DMS114 treated with DMSO at 0.1 percent for 48 hours (cell line): ENCODE data around the gene DCAF17.
"Not testable (repeated sequence)": the region's sequence is repeated elsewhere in the genome, so short reads cannot be mapped to it uniquely, and the experiment has no call there.

Experiments
- DNase-seq: peaks from one replicate; lab custom pipeline; 2025; ENCODE audit not compliant: unreplicated experiment; lab: John Stamatoyannopoulos, UW

DCAF17 gene

DNA sequence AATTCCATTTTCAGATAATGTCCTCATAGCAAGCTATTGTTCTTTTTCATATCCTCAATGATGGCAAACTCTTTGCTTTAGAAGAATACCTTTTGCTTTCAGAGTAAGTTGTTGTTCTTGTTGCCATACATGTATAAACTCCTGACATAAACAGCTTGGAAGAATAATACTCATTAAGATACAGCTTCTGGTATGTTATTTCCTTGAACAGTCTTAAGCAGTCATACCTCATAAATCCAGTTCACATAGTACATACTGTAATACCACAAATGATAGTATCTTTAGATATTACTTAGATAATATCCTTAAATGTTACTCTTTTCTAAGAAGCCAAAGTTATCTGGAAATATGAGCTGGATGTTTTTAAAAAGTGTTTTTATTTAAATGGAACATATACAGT is 23.4 kb upstream of the DCAF17 start:
- DNase-seq, result no peak

DNA sequence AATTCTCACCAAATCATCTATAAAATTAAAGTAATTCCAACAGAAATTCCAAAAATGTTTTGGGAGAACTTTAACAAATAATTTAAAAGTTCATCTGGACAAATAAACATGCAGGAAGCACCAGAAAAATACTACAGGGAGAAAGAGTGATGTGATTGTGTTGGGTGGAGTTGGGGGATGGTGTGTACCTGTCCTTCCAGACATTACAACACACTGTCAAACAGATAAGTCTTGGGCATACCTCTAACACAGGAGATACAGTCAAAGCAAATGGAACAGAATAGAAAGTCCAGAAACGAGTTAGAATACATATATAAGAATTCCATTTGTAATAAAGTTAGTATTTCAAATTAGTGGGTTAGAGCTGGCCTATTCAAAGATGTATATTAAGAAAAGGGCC is 22.8 kb upstream of the DCAF17 start:
- DNase-seq, result no peak

DNA sequence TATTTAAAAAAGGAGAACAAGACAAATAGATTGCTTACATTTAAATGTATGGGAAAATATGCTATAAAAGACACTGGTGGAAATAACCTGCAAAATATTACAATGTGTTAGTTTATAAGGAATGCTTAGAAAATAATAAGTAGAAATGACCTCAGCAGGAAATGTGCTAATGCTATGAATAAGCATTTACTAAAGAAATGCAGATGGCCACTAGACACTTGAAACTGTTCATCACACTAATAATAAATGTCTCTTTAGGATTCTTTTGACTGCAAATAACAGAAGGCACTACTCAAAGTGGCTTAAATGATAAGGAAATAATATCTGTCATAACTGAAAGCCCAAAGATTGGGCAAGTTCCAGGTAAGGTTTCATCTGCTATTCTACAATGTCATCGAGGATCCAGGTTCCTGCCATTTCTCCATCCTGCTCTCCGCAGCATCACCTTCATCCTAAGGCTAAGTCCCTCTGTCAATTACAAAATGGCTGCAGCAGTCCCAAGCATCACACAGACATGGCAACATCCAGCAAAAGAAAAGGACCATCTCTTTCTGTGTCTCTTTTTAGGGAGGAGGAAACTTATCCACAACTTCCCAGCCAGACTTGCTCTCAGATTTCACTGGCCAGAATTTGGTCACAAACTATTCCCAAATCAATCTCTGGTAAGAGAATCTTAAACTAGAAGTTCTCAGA is 22.1 kb upstream of the DCAF17 start:
- DNase-seq, result no peak

DNA sequence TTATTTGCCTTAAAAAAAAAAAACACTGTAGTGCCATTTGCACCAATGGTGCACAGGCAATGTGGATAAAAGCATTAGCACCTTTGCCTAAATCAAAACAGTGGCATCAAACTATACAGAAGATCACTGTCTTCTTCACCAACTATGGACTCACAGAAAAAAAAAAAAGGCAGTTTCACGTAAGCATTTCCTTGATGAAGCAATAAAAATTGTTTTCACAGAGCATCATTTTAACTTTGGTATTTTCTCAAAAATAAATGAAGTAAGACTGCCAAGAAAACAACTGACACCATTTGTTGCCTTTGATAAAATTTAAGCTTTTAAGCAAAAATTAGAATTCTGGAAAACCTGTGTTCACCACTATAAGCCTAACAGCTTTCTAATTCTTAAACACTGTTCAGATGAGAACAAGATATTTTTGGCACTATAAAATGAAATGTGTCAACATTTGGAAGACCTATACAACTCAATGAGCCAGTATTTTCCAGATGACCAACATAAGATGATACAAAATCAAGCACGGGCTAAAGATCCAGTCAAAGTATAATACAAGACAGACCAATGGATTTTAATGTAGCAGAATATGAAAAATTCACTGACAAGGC is 21.4 kb upstream of the DCAF17 start:
- no peak for DNase-seq

DNA sequence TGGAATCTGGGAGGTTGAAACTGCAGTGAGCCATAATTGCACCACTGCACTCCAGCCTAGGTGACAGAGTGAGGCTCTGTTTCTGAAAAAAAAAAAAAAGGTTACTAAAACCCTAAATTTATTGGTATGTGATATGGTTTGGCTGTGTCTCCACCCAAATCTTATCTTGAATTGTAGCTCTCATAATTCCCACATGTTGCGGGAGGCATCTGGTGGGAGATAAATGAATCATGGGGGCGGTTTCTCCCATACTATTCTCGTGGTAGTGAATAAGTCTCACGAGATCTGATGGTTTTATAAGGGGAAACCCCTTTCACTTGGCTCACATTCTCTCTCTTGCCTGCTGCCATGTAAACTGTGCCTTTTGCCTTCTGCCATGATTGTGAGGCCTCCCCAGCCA is 19.4 kb upstream of the DCAF17 start:
- DNase-seq, result not testable (repeated sequence)

DNA sequence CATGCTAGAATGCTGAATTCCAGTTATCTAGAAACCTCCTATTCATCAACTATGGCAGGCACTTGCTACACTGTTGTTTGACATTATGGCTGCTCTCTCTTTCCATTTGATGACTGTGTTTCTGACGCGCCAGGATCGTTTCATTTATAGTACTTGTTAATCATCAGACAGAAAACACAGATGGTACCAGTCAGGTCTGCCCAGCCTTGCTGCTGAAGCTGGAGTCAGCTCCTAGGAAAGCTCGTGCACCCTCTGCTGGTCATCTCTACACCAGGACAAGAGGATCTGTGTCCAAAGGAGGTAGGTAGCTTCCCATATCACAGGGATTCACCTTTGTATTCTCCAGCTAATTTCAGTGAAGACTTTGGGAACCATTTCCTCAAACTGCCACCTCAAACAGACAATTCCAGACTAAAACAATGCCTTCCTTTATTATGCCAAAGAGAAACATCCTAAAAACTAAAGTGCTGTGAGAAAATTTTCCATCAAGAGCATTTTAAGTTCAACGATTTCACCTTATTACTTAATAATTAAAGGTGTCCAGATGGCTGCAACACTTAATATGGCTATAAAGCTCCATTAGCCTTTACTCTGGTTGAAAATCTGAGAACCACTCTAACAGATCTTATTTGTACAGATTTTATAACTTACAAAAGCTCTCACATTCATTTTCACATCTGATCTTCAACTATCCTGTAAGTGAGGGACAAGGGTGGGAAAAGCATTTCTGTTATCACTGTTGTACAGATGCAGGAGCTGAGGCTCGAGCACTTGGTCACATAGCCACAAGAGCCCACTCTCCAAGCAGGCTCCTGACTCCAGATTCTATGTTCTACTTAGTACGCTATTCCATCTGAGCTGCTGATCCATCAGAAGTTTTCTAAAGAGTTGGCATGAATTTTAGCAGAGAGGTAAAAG is 17.8 kb upstream of the DCAF17 start:
- peak; percentile 32 for DNase-seq

DNA sequence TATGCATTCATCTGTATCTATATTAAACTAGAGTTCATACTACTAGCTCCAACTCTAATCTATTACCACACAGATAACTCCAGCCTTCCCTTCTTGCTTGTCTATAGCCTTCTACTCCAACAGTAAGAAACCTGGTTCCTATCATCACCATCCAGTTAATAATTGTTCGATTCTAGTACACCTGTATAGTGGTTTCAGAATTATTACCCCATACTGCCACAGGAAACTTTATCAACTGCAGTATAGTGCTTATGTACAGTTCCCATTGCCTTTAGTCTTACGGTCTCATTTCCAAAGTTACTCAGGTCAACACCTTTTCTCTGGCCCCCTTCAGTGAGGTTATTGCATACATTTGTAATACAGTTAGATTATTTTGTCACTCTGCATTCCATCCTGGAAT is 14.7 kb upstream of the DCAF17 start:
- no peak for DNase-seq

DNA sequence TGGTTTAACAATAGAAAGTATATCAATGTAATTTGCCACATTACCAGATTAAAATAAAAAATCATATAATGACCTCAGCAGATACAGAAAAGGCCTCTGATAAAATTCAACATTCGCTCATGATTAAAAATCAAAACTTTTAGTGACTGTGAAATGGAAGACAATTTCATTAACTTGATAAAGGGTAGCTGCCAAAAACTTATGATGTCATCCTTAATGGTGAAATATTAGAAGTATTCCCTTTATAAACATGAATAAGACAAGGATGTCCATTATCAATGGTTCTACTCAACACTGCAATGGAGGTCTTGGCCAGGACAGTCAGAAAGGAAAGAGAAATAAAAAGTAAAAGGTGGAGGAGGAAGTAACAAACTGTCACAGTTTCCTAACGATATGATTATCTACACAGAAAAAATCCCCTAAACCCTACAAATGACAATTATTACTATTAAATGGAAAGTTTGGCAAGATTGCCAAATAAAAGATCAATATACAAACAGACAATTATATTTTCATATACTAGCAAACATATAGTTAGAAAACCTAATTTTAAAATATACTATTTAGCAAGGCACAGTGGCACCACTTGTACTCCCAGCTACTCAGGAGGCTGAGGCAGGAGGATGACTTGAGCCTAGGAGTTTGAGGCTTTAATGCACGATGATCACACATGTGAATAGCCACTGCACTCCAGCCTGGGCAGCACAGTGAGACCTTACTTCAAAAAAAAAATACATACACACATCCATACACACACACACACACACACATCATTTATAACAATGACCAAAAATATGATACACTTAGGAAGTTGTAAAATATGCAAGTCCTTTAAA is 13.1 kb upstream of the DCAF17 start:
- no peak for DNase-seq

DNA sequence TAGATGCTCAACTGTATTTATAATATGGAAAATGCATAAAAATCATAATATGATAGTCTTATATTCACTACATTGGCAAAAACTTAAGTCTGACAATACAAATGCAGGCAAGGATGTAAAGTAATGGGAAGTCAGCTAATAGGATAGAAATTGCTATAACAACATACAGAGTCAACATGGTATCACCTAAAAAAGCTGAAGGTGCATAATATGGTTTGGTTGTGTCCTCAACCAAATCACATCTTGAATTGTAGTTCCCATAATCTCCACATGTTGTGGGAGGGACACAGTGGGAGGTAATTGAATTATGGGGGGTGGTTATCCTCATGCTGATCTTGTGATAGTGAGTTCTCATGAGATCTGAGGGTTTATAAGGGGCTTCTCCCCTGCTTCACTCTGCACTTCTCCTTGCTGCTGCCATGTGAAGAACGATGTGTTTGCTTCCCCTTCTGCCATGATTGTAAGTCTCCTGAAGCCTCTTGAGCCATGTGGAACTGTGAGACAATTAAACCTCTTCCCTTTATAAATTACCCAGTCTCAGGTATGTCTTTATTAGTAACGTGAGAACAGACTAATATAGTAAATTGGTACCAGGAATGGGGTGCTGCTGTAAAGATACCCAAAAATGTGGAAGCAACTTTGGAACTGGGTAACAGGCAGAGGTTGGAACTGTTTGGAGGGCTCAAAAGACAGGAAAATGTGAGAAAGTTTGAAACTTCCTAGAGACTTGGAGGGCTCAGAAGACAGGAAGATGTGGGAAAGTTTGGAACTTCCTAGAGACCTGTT is 11.1 kb upstream of the DCAF17 start:
- DNase-seq, result not testable (repeated sequence)

DNA sequence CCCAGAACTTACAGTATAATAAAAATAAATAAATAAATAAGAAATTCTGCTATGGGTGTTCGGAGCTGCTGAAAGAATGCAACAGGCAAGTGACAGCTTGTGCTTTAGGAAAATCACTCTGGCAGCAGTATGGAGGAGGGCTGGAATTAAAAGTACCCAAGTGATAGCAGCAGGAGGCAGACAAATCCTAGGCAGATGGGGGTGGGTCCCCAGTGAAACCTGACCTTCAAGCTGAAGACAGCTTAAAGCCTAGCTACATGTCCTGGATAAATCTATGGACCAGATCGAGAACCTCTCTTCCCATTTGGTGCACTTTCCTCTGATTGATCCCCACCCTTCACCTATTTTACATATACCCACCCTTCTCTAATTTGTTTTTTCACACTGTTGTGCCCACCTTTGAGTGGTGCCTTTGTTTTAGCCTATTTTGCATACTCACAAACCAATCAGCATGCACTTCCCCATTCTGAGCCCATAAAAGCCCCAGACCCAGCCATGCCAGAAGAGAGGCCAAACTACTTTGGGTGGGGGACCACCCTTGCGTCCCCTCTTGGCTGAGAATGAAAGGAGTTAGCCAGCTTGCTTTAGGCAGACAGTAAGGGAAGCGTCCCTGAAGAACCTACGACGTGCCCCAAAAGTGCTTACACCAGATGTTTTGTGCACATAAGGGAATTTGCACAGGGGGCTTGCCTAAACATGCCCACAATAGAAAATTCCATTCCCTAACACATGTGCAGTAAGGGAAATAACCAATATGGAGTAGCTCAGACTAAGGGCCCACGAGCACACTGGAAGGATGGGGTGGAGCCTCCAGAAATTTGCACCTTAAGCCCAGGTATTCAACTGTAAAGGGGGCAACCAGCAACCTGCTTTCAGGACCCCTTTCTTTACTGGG is 3.3 kb upstream of the DCAF17 start:
- DNase-seq, result no peak

DNA sequence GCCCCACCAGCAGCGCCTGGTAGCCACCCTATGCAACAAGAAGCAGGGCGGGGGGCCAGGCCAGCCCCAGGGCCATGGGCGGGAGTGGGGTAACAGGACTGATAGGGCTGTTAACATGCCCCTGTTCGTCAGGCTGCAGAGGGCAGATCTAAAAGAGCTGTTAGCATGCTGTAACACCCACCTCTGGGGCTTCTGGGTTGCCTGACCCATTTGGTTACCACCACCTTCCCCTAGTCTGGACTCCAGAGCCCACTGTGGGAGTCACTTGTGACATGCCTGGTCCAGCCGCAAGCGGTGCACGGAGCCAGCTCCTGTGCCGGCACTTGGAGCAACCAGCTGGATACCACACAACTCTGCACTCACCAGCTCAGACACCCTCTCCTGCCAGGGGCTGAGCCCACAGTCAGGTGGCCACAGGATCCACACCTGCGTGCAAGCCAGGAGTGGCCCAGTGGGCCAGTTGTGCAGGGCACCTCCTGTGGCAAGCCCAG is 2.3 kb upstream of the DCAF17 start:
- DNase-seq, result no peak

DNA sequence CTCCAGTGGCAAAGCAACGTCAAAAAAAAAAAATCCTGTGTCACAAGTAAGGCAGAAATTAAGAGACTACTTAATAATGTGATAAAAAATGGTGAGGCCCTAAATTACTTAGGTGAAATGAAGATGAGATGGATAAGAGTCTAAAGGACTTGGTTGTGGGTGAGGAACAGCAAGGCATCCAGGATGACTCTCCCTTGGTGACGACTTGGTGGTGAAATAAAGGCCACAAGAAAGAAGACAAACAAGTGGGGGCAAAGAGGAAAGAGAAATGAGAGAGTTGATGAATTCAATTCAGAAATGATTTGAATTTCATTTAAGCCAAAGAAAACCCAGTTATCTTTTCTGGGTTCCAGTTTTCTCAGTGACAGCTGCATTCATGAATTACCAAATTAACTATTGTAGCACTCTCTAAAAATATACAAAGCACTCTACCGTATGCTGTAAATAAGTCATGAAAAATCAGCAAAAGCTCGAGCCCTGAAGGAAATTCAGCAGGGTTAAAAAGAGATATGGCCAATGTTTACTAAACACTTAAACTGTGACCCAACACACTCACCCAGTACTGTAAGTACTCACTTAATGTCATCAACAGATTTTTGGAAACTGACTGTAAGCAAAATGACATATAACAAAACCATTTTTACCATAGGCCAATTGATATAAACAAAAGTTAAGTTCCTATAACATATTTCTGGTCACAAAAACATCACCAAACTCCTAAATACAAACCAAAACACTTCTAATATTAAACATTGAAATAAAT is 1.6 kb upstream of the DCAF17 start:
- no peak for DNase-seq

DNA sequence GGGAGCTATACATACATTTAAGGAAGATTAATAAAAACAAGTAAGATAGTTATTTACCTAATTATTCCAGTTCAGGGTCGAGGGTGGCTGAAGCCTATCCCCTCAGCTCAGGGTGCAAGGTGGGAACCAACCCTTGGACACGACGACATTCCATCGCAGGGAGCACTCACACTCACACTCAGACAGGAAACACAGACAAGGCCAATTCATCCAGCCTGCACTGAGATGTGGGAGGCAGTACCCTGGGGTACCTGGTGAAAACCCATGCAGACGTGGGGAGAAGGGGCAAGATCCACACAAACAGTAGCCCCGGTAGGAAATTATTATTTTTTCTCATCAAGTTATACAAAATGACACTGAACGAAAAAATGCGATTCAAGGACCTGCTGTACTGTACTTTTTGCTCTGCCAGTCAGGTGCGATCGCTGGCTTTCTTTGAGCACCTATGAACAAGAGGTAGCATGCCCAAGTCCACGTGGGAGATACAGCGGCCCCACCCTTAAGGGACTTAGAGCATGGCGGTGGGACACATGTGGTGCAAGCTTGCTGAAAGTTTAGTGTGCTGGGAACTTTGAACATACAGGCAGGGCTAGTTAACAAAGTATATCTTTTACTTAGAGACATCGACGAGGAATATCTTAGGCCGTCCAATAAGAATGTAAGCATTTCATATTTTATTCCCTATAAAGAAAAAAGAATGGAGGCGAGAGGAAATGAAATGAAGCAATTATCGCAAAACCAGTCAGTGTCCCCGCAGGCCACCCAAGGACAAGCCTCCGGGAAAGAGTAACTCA is 860 bp upstream of the DCAF17 start:
- DNase-seq, result peak; percentile 16

DNA sequence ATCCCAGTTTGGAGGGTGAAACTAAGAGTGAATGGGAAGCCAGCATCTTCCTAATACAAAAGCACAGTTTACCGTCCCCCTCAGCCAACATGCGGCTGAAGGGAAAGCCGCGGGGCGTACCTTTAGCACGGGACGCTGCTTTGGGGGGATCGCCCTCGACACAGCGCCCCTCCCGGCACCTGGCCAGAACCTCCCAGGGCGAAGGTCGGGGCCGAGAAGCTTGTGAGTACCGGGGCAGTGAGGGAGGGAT is 338 bp upstream of the DCAF17 start, which contains the start of gene METTL8:
Gene METTL8 (minus strand): TSS at position 228 of the 250 bp plus-strand sequence. CDS start 41,805 bp downstream, outside the sequence.
- no peak for DNase-seq

DNA sequence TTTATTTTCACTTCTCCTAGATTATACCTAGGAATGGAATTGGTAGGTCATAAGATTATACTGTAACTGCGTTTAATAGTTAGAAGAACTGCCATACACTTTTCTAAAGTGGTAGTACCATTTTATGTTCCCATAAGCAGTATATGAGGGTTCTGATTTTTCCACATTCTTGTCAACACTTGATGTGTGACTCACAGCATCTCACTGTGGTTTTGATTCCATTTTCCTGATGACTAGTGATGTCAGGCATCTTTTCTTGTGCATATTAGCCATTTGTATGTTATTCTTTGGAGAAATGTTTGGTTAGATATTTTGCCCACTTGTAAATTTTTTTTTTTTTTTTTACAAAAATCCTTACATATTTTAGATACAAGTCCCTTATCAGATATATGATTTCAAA is 2.3 kb downstream of the DCAF17 start:
- no peak for DNase-seq

DNA sequence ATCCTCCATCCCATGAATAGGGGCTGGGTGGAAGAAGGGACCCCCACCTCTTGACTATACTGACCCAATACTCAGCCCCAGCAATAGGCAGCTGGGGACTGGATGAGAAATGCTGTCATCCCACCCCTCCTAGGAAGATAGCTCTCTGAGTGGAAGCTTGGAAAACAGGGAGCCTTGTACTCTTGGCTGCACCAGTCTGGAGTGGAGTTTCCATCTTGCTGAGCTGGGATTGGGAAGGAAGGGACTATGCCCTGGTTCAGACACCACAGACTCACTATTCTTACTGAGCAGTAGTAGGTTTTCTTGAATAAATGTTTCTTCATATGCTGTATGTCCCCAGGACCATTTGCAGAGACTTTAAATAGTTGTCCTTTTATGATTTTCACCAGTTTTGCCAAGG is 7.4 kb downstream of the DCAF17 start:
- DNase-seq, result no peak

DNA sequence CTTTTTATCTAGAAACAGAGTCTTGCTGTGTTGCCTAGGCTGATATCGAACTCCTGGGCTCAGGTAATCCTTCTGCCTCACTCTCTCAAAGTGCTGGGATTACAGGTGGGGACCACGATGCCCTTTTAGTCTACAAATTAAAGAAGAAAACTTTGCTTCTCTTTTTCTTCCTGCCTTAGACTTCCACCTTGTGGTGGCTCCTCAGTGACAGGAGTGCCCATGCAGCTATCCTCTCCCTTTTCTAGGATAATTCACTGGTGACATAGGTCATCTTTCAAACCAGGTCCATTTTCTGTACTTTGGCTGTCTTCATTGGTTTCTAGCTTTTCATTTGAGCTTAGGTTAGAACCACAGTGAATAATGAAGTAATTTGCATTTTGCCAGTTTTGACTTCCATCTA is 13.6 kb downstream of the DCAF17 start:
- no peak for DNase-seq

DNA sequence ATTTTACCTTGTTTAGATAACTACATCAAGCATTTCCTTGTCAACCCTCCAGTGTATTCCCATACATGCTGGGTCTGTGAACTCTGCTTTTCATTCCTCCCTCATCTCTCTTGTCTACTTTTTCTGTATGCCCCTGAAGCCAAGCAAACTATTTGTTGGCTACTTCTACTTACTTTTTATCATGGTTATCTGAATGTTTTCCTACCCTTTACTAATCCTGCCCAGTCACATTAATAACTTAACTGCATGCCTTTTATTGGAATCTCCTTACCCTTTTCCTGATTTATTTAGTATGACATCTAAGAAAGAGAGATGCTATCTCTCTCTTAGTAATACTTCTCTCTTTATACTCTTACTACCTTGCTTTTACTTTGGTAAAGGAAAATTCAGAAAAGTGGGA is 17.0 kb downstream of the DCAF17 start:
- no peak for DNase-seq
